SU-DHL-6 (cell line): ENCODE data around the gene MRPL54.

ENCODE experiments used
- CTCF ChIP-seq: fragments of 200-600 bp; sonication (generic); IDR thresholded peaks from one replicate; pipeline ENCODE4 v1.5.1; 2017; ENCODE audit warnings: antibody characterized with exemption, mild to moderate bottlenecking, low read length, moderate library complexity; ENCODE audit not compliant: insufficient read depth, poor library complexity, severe bottlenecking
- EZH2phosphoT487 ChIP-seq: fragments of 200-600 bp; sonication (generic), shearing (Covaris generic); conservative IDR thresholded peaks from 2 replicates; pipeline ENCODE4 v1.6.1; 2018; ENCODE audit warnings: mild to moderate bottlenecking, antibody characterized with exemption, low read length, moderate library complexity, mixed read lengths

GRCh38 chr19:3804429-3804828, 41.9 kb downstream of the MRPL54 start:
- TF ChIP-seq CTCF: no peak
- TF ChIP-seq EZH2phosphoT487: no peak
